Astrocyte (in vitro differentiated cells and primary cell): ENCODE results near the gene FAM168A. TPM values are rescaled to one million over a fixed set of nuclear protein-coding genes. Genes with fewer than 3 reads are reported as not detected.
A peak's percentile ranks its signal among the peaks of the same experiment; 100 is the strongest.

Experiments
- DNase-seq: peaks from one replicate; pipeline ENCODE4 v3.0.0-alpha.2; 2010; ENCODE audit warnings: low read depth
- FAIRE-seq: peaks from 2 replicates; lab custom pipeline; 2011; peaks lifted over from hg19 to GRCh38; lab: Jason Lieb, UNC
- H2AFZ ChIP-seq: 2 replicates; pipeline ENCODE4 v1.6.0; 2012; ENCODE audit warnings: low read depth, low read length, inconsistent platforms
- H3K27ac ChIP-seq: 2 replicates; pipeline ENCODE4 v1.5.1; 2011; ENCODE audit warnings: low read depth, low read length, inconsistent platforms
- H3K27me3 ChIP-seq: 2 replicates; pipeline ENCODE4 v1.6.0; 2011; ENCODE audit warnings: low read length, inconsistent platforms; ENCODE audit not compliant: insufficient read depth
- H3K36me3 ChIP-seq: 2 replicates; pipeline ENCODE4 v1.5.1; 2011; ENCODE audit warnings: low read length, inconsistent platforms; ENCODE audit not compliant: insufficient read depth
- H3K4me1 ChIP-seq: 2 replicates; pipeline ENCODE4 v1.5.1; 2011; ENCODE audit warnings: low read length, inconsistent platforms; ENCODE audit not compliant: insufficient read depth
- H3K4me2 ChIP-seq: 2 replicates; pipeline ENCODE4 v1.6.0; 2012; ENCODE audit warnings: low read length, inconsistent platforms
- H3K4me3 ChIP-seq: 2 replicates; pipeline ENCODE4 v1.5.1; 2011; ENCODE audit warnings: low read depth, mild to moderate bottlenecking, low read length, inconsistent platforms; ENCODE audit not compliant: insufficient read depth
- H3K79me2 ChIP-seq: 2 replicates; pipeline ENCODE4 v1.6.0; 2012; ENCODE audit warnings: mild to moderate bottlenecking, low read length, inconsistent platforms; ENCODE audit not compliant: insufficient read depth
- H3K9ac ChIP-seq: 2 replicates; pipeline ENCODE4 v1.6.0; 2012; ENCODE audit warnings: mild to moderate bottlenecking, low read length, inconsistent platforms
- H3K9me3 ChIP-seq: 2 replicates; pipeline ENCODE4 v1.5.1; 2012; ENCODE audit warnings: low read depth, mild to moderate bottlenecking, low read length, inconsistent platforms; ENCODE audit not compliant: insufficient read depth
- H4K20me1 ChIP-seq: 2 replicates; pipeline ENCODE4 v1.6.0; 2012; ENCODE audit warnings: low read length, inconsistent platforms; ENCODE audit not compliant: insufficient read depth
- H3K27ac Mint-ChIP-seq: one replicate; pipeline ENCODE4 v1.8.0; 2021; ENCODE audit warnings: mild to moderate bottlenecking, mixed read lengths; ENCODE audit not compliant: unreplicated experiment
- H3K27me3 Mint-ChIP-seq: one replicate; pipeline ENCODE4 v1.8.0; 2021; ENCODE audit warnings: low read depth, mixed read lengths; ENCODE audit not compliant: unreplicated experiment
- H3K36me3 Mint-ChIP-seq: one replicate; pipeline ENCODE4 v1.8.0; 2021; ENCODE audit warnings: low read depth, mixed read lengths; ENCODE audit not compliant: unreplicated experiment
- H3K4me1 Mint-ChIP-seq: one replicate; pipeline ENCODE4 v1.8.0; 2021; ENCODE audit warnings: low read depth, mixed read lengths; ENCODE audit not compliant: unreplicated experiment
- H3K4me3 Mint-ChIP-seq: one replicate; pipeline ENCODE4 v1.8.0; 2021; ENCODE audit warnings: mild to moderate bottlenecking, moderate library complexity, mixed read lengths; ENCODE audit not compliant: unreplicated experiment
- H3K9me3 Mint-ChIP-seq: one replicate; pipeline ENCODE4 v1.8.0; 2021; ENCODE audit warnings: mild to moderate bottlenecking, mixed read lengths; ENCODE audit not compliant: unreplicated experiment
- EZH2 ChIP-seq: IDR thresholded peaks from 2 replicates; pipeline ENCODE4 v1.6.1; 2012; ENCODE audit warnings: mild to moderate bottlenecking, low read length, inconsistent platforms; ENCODE audit not compliant: insufficient read depth
- total RNA-seq: library from RNA; stranded (reverse); gene quantifications from 2 replicates; pipeline ENCODE4 v1.2.1, GENCODE V29; 2021
- TF ChIP-seq, protein P1 (sequence below): IDR thresholded peaks from 2 replicates; pipeline ENCODE4 v1.5.1; 2011; ENCODE audit warnings: low read depth, mild to moderate bottlenecking, inconsistent platforms, low read length, moderate library complexity; ENCODE audit not compliant: insufficient read depth

FAM168A gene
- total RNA-seq, 1 donor from 2014 or later: 44.8 TPM

DNA sequence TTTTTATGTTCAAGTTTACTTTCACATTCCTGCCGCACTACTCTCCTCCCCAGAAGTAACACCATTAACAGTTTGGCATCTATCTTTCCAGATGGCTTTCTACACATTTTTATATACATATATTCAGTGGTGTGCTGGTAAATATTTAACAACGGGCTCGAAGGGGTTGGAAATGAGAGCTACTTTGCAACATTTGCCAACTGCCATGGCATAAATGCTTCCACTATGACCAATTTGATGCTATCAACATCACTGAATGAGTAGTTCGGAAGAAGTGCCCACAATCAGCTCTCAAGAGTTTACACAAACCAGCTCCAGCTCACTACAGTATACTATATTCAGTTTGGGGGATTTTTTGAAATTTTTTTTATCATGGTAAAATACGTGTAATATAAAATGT lies 166.5 kb downstream of the FAM168A start:
- H3K36me3 Mint-ChIP-seq: no peaks in the 10 kb centered on the region
- H3K4me1 Mint-ChIP-seq: peaks cover 29% of the 10 kb centered on the region
- Histone ChIP-seq H4K20me1 (peaks cover 2% of the 10 kb centered on the region), H3K79me2 (no peaks in the 10 kb centered on the region), H3K4me1 (peaks cover 16% of the 10 kb centered on the region), H3K27ac (no peak overlapping the region), H3K36me3 (no peaks in the 10 kb centered on the region), H3K27me3 (no peaks in the 10 kb centered on the region), H3K9me3 (no peaks in the 10 kb centered on the region), H3K4me2 (no peak overlapping the region), H3K9ac (no peak overlapping the region), H3K4me3 (no peak overlapping the region), H2AFZ (no peak overlapping the region)
- H3K4me3 Mint-ChIP-seq: no peak overlapping the region
- no peaks in the 10 kb centered on the region for H3K9me3 Mint-ChIP-seq
- H3K27me3 Mint-ChIP-seq: no peaks in the 10 kb centered on the region
- no peak overlapping the region for H3K27ac Mint-ChIP-seq
- FAIRE-seq (no peak), DNase-seq (no peak)
- TF ChIP-seq, protein P1, sequence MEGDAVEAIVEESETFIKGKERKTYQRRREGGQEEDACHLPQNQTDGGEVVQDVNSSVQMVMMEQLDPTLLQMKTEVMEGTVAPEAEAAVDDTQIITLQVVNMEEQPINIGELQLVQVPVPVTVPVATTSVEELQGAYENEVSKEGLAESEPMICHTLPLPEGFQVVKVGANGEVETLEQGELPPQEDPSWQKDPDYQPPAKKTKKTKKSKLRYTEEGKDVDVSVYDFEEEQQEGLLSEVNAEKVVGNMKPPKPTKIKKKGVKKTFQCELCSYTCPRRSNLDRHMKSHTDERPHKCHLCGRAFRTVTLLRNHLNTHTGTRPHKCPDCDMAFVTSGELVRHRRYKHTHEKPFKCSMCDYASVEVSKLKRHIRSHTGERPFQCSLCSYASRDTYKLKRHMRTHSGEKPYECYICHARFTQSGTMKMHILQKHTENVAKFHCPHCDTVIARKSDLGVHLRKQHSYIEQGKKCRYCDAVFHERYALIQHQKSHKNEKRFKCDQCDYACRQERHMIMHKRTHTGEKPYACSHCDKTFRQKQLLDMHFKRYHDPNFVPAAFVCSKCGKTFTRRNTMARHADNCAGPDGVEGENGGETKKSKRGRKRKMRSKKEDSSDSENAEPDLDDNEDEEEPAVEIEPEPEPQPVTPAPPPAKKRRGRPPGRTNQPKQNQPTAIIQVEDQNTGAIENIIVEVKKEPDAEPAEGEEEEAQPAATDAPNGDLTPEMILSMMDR: no peak
- no peak for TF ChIP-seq EZH2

DNA sequence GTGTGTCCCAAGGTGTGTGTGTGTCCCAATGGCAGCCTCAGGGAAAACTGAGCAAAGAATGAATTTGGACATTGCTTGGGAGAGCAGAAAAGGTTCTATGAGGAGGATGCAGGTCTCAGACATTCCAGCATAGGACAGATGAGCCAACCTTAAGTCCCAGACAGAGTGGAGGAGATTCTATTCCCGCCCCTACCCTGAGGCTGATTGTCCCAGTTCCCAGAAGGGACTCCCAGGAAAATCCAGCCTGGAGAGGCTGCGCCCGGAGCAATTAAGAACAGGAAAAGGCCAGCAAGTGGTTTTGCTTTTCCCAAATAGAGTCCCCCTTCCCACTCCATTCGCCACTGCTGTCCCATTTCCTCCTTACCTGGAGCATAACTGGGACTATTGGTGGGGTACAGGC lies 167.6 kb downstream of the FAM168A start:
- Mint-ChIP-seq H3K27me3 (no peaks in the 10 kb centered on the region), H3K9me3 (no peaks in the 10 kb centered on the region), H3K36me3 (no peaks in the 10 kb centered on the region), H3K4me1 (peaks cover 35% of the 10 kb centered on the region), H3K27ac (peak overlapping the region; percentile 10), H3K4me3 (no peak overlapping the region)
- H3K4me1 ChIP-seq: peaks cover 19% of the 10 kb centered on the region
- H3K4me2 ChIP-seq: no peak overlapping the region
- no peaks in the 10 kb centered on the region for H3K27me3 ChIP-seq
- H3K9ac ChIP-seq: no peak overlapping the region
- no peak for DNase-seq
- no peaks in the 10 kb centered on the region for H3K79me2 ChIP-seq
- no peak overlapping the region for H2AFZ ChIP-seq
- H4K20me1 ChIP-seq: peaks cover 13% of the 10 kb centered on the region
- no peaks in the 10 kb centered on the region for H3K9me3 ChIP-seq
- TF ChIP-seq, protein P1: no peak
- TF ChIP-seq EZH2: no peak
- H3K4me3 ChIP-seq: no peak overlapping the region
- H3K27ac ChIP-seq: no peak overlapping the region
- no peak for FAIRE-seq
- H3K36me3 ChIP-seq: no peaks in the 10 kb centered on the region

DNA sequence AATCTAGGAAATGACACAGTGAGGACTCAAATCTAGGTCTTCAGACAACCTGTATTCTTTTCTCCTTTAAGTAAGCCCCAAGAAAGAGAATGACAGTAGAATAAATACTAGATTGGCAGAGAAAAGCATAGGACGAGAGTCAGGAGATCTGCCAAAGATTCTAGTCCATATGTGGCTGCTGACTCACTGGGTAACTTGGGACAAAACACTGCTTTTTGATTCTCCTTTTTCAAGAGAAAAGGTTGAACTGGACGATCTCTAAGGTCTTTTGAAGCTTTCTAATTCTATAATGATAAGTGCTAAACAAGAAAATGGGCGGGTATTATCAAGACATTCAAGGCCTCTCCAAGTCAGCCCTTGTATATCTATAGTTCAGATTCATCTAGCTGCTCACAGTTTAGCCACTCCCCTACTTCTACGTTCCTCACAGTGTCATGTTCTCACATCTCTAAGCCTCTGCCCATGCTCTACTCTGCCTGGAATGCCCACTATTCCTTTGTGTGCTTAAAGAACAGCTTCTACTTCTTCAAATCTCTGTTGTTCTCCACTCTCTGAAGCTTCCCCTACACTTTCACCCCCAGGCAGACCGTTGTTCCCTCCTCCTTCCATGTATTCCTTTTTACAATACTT lies 168.7 kb downstream of the FAM168A start:
- no peaks in the 10 kb centered on the region for H3K9me3 ChIP-seq
- H3K4me3 Mint-ChIP-seq: no peak overlapping the region
- TF ChIP-seq, protein P1: no peak
- no peak for TF ChIP-seq EZH2
- H3K27ac Mint-ChIP-seq: peak overlapping the region; percentile 63
- no peaks in the 10 kb centered on the region for H3K36me3 ChIP-seq
- DNase-seq (peak; percentile 75), FAIRE-seq (peak; percentile 23)
- H4K20me1 ChIP-seq: peaks cover 15% of the 10 kb centered on the region
- H3K36me3 Mint-ChIP-seq: no peaks in the 10 kb centered on the region
- H3K4me2 ChIP-seq: peak overlapping the region; percentile 47
- H3K4me1 ChIP-seq: peaks cover 19% of the 10 kb centered on the region
- peaks cover 35% of the 10 kb centered on the region for H3K4me1 Mint-ChIP-seq
- no peak overlapping the region for H2AFZ ChIP-seq
- H3K27ac ChIP-seq: peak overlapping the region; percentile 48
- H3K79me2 ChIP-seq: no peaks in the 10 kb centered on the region
- H3K9ac ChIP-seq: peak overlapping the region; percentile 17
- H3K9me3 Mint-ChIP-seq: no peaks in the 10 kb centered on the region
- no peak overlapping the region for H3K4me3 ChIP-seq
- H3K27me3 Mint-ChIP-seq: no peaks in the 10 kb centered on the region
- H3K27me3 ChIP-seq: no peaks in the 10 kb centered on the region
